Measurements from ENCODE around the gene EPB41L2.
A peak's percentile ranks its signal among the peaks of the same experiment; 100 is the strongest.
"Not testable (repeated sequence)": the region's sequence is repeated elsewhere in the genome, so short reads cannot be mapped to it uniquely, and the experiment has no call there.

EPB41L2 gene

GRCh38 chr6:130937942-130938604 is 125.0 kb downstream of the EPB41L2 start:
- no peak for DNase-seq

GRCh38 chr6:130936933-130937332 is 126.1 kb downstream of the EPB41L2 start:
- DNase-seq = no peak

GRCh38 chr6:130935978-130936377 is 127.1 kb downstream of the EPB41L2 start:
- DNase-seq = no peak

- DNase-seq = no peak
These were observed 128.0 kb downstream of the EPB41L2 start for GRCh38 chr6:130934848-130935585.

DNA sequence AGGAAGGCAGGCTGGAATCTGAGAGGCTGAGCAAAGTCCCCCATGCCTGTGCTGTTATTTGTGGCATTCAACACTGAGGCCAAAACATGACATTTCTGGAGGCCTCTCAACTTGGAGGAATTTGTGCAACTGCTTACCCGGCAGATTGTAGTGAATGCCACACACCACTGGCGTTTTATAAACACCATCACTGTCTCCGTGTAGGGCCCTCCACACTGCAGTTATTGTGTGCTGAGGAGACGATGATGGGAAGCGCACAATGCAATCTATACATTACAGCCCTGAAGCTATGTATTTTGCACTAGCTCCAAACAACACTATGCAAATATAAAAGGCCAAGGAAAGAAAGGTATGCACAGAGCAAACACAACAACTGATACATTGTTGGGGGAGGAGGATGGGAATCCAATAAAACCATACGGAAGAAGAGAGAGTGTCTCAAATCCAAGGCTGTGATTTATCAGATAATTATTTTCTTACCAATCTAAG is 129.3 kb downstream of the EPB41L2 start:
- DNase-seq = peak; percentile 68

DNA sequence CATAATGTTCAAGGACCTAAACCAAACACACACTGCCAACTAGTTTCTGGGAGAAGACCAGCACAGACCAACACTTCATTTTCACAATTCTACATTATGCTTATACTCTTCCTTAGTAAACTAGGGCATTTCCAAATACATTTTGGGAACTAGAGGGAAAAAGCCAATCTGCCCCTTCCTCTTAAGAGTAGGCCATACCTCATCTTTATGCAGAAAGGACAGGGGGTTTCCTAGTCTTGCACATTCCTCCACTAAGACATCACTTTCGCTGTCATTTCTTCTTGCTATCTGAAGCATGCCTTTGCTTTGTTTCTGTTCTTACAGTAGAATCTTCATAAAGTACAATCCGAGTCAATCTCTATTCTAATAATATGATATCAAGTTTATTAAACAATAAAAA is 130.1 kb downstream of the EPB41L2 start:
- no peak for DNase-seq

GRCh38 chr6:130932438-130932837 is 130.6 kb downstream of the EPB41L2 start:
- DNase-seq = no peak

GRCh38 chr6:130931683-130932082 is 131.4 kb downstream of the EPB41L2 start:
- DNase-seq = no peak

DNA sequence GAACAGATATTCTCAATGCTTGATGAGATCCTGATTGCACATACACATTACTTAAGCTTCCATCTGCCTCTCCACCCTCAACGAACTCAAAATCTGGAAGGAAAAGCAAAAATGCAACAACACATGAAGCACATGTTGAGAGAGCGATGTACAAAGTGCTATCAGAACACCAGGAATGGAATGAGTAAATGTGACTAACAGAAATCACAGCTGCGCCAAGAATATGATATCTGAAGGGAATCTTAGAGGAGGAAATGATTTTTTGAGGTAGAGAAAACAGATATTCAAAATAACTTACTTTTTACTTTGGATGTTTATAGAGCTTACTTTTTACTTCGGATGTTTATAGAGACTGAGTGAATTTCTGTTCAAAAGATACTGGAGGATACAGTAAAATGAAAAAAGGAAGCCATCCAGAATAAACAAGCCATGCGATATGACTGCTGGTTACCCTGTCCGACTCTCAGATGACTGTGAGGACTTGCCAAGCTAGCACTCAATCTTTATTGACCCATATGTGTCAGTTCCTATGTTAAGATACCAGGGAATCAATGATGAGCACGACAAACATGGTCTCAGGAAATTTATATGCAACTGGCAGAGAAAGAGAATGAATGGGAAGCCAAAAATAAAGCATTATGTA is 133.9 kb downstream of the EPB41L2 start:
- no peak for DNase-seq

GRCh38 chr6:130928158-130928912 is 134.7 kb downstream of the EPB41L2 start:
- no peak for DNase-seq

DNA sequence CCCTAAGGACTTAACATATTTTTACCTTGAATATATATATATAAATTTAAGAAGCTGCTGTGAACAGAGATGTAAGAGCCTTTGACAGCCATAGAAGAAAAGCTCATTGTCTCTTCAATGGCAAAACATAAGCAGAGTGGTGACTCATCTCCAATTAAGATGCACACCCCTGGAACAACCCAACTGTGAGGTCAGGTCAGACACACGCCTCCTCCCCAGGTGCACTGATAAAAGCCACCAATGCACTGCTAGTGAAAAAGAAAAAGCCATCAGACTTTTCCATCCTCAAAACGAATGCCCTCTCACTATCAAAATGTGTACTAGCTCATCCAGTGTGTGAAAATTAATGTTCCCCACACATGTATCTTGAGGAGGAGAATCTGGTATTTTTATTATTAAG is 135.7 kb downstream of the EPB41L2 start:
- no peak for DNase-seq

- DNase-seq = no peak
These were observed 139.7 kb downstream of the EPB41L2 start for GRCh38 chr6:130923350-130923749.

DNA sequence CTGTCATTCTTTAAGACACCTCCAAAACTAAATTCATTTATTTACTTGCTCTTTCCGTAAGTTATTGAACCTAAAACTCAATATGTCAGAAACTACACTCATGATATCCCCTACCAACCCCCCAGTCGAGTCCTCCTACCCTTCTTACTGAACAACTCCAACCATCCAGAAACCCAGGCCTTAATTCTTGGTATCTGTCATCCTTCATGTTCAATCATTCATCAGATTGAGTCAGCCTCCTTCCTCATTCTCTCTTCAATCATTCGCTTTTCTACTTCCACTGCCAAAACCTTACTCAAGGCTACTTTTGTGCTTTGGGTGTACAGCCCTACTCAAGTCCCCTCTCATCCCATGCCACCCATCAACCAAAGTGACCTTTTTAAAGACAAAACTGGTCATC is 140.1 kb downstream of the EPB41L2 start:
- no peak for DNase-seq

- DNase-seq = no peak
These were observed 142.1 kb downstream of the EPB41L2 start for GRCh38 chr6:130920969-130921368.

DNA sequence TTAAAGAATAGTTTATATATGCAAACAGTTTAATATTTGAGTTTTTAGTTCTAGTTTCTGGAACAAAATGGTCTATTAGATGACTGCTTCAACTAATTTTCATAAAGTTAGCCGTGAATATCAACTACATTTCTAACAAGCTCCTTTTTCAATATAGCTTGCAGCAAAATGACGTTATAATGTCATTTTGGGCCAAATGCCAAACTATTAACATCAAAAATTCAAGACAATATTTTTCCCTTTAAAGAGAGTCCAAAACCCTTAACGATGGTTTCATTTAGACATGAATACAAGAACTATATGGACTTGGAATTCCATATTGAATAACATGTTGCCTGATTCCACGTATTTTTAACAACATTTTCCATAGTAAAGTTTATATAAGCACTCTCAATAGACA is 144.9 kb downstream of the EPB41L2 start:
- DNase-seq = no peak

DNA sequence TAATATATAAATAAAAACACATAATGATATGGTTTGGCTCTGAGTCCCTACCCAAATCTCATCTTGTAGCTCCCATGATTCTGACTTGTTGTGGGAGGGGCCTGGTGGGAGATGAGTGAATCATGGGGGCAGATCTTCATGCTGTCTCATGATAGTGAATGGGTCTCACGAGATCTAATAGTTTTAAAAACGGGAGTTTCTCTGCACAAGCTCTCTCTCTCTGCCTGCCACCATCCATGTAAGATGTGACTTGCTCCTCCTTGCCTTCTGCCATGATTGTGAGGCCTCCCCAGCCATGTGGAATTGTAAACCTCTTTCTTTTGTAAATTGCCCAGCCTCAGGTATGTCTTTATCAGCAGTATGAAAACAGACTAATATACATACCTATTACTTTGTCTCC is 147.4 kb downstream of the EPB41L2 start:
- DNase-seq = not testable (repeated sequence)

- no peak for DNase-seq
These were observed 149.9 kb downstream of the EPB41L2 start for GRCh38 chr6:130913120-130913519.

DNA sequence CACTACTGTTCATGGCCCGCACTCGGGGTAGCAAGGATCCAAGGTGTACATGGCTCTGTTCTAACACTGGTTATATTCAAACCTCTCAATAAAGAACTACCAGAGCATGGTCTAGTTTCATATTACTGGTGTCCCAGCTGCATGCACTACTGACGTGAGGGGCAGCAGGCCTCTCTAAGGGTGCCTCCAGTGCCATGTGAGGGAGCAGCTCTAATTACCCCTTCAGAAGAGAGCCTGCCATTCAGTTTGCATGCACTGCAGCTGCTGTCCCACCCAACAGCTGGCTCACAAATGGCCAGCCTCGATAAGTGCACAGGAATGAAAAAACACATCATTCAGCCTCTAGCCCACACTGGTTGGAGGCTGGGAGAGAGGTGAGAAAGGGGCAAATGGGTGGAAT is 150.6 kb downstream of the EPB41L2 start:
- DNase-seq = peak; percentile 77

- DNase-seq = no peak
These were observed 154.1 kb downstream of the EPB41L2 start for GRCh38 chr6:130908958-130909357.

DNA sequence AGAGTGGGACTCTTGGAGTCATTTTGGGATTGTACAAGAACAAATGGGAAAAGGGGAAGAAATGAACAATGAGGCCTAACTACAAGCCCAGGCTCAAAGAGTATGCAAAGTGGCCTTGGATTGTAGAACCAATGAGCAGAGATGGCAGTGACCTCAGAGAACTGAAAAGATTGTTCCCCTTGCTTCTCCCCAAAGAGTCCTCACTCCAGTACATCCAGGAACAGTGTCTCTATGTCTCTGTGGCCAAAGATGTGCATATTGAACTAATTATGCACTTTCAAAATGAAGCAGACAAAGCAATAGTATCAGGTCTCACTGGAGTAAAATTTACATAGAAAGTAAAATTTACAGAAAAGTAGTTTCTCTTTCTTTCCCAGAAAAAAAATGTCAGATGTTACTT is 154.9 kb downstream of the EPB41L2 start:
- no peak for DNase-seq

DNA sequence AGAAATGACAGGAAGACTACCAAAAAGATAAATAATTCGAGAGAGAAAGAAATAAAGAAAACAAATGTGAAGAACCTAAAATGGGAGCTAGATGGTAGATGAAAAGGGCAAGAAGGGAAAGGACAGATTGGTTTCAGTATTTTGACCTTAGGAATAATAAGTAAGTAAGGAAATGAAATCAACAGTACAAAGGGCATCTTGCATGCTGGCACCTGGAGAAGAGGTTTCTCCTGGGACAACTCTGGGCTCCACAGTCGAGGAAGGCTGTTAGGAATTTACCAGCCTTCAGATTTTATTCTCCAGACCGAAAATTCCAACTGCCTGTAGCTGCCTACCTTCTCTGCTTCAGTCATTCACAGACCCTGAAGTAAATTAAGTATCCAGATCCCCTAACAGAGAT is 155.4 kb downstream of the EPB41L2 start:
- DNase-seq = no peak

GRCh38 chr6:130906736-130907381 is 156.2 kb downstream of the EPB41L2 start:
- no peak for DNase-seq

DNA sequence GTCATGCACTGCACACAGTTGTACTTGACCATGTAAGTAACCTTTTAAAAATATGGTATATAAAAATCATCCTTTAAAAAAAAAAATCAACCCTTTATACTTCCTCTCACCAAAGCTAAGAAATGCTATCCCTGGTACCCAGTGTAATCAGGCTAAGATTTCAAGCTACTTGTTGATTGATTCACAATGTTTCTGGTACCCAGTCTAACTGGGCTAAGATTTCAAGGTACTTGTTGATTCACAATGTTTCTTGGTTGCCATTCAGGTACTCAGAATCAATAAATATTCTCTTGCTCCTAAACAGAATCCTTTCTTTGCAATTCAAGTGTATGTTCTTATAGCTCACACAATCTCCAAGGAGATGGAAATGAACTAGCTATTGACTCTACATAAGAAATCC is 159.4 kb downstream of the EPB41L2 start:
- DNase-seq = no peak
